NCI-H748 (cell line): ENCODE data around the gene CD28.
"Not testable (repeated sequence)": the region's sequence is repeated elsewhere in the genome, so short reads cannot be mapped to it uniquely, and the experiment has no call there.

Experiments used
- DNase-seq: peaks from one replicate; lab custom pipeline; 2025; ENCODE audit not compliant: unreplicated experiment; lab: John Stamatoyannopoulos, UW

CD28 gene

GRCh38 chr2:203781151-203781550, 74.7 kb downstream of the CD28 start:
- DNase-seq = no peak

- peak; percentile 82 for DNase-seq
Observed at GRCh38 chr2:203782262-203782976, 76.0 kb downstream of the CD28 start.

GRCh38 chr2:203783496-203784203, 77.2 kb downstream of the CD28 start:
- no peak for DNase-seq

GRCh38 chr2:203784710-203785270, 78.4 kb downstream of the CD28 start:
- not testable (repeated sequence) for DNase-seq

GRCh38 chr2:203785391-203786110, 79.1 kb downstream of the CD28 start:
- not testable (repeated sequence) for DNase-seq

- peak; percentile 82 for DNase-seq
Observed at GRCh38 chr2:203786549-203787351, 80.3 kb downstream of the CD28 start.

GRCh38 chr2:203787979-203788378, 81.5 kb downstream of the CD28 start:
- DNase-seq = no peak
